ENCODE results near the gene SERPINE2. TPM values are rescaled to one million over a fixed set of nuclear protein-coding genes. Genes with fewer than 3 reads are reported as not detected.

SERPINE2 gene, protein sequence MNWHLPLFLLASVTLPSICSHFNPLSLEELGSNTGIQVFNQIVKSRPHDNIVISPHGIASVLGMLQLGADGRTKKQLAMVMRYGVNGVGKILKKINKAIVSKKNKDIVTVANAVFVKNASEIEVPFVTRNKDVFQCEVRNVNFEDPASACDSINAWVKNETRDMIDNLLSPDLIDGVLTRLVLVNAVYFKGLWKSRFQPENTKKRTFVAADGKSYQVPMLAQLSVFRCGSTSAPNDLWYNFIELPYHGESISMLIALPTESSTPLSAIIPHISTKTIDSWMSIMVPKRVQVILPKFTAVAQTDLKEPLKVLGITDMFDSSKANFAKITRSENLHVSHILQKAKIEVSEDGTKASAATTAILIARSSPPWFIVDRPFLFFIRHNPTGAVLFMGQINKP
- total RNA-seq: 732 and 819 TPM in 2 replicates

GRCh38 chr2:224039080-224039769, at the start of gene SERPINE2:
SERPINE2 (minus strand) TSS chr2:224039286; CDS start chr2:224001900, 37,386 bp downstream.

DNA sequence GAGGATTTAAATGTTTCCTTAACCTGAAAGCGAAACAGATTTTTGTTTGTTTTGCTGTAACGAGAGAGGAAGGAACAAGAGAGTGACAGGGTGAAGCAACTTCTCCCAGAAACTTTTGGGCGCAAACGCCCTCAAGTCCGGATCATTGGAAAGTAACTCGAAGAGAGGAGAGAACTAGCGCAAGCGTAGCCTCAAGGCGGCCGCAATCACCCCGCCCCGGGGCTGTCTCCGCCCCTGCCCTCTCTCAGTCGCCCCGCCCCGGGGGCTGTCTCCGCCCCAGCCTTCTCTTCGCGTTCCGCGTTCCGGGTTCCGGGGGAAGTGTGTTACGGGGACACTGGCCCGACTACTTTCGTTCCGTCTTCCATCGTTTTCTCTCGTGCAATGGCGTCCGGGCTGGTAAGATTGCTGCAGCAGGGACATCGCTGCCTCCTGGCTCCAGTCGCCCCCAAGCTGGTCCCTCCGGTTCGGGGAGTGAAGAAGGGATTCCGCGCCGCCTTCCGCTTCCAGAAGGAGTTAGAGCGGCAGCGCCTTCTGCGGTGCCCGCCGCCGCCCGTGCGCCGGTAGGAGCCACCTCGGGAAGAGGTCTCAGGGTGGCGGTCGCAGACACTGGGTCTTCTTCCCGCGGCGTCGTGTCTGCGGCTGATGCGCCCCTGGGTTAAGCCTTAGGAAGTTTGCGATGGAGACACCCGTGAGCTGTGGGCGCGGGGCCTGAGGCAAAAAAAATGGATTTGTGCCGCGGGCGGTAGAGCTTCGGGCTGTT, 81.8 kb downstream of the SERPINE2 start, which contains the start of gene MRPL44:
MRPL44 (plus strand) TSS at position 372 of the 760 bp plus-strand sequence; CDS start at position 382, 10 bp downstream.

GRCh38 chr2:223944703-223945531, 94.2 kb downstream of the SERPINE2 start, which contains the start of gene WDFY1:
WDFY1 (minus strand) TSS chr2:223945335; CDS start chr2:223945284, 51 bp downstream.

Other genes starting within 250 kb of the SERPINE2 start
- gene AP1S3, start 201.7 kb downstream of the SERPINE2 start, total RNA-seq: 2.6 and 3.5 TPM in 2 replicates
- 128 and 161 TPM in 2 replicates for gene WDFY1, start 94.0 kb downstream of the SERPINE2 start, total RNA-seq
- 23.7 and 25.4 TPM in 2 replicates for gene MRPL44, start 81.8 kb downstream of the SERPINE2 start, total RNA-seq

Data from hair follicle dermal papilla cell (primary cell).